NCI-H774 (cell line): ENCODE data around the gene DSEL.

Experiments used
- DNase-seq: peaks from one replicate; lab custom pipeline; 2025; lab: John Stamatoyannopoulos, UW

DSEL gene

DNA sequence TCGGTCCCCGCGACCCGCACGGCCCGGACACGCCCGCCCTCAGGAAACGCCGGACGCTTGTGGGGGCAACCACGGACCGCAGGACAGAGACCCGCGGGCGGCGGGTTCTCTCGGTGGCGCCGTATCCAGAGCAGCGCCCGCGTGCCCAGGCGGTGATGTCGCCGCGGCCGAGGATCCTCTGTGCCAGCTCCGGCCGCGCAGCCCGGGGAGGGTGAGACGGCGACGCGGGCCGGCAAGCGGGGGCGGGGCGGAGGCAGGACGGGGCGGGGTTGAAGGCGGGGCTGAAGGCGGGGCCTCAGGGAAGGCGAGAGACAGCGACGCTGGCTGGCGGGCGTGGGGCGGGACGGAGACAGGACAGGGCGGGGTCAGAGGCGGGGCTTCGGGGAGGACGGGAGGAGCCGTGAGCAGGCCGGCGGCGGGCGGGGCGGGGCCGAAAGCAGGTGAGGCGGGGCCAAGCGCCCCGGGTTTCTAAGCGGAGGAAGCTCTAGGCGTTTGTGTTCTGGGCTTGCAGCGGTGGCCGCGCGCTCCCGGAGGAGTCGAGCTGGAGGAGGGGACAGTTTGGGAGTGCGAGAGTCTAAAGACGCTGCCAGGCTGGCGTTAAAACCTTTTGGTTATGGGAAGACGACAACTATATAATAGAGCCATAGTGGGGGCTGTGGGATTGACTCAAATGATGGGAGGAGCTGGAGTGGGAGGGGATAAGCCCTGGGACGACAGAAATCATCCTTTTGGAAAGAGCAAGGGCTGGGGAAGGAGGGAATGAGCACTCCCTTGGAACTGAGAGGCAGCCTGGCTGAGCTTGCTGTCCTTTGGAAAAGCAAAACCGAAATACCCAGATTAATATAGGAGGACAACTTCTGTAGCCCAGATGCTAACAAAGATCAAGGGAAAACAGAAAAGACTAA, at the start of gene DSEL:
Gene DSEL (minus strand): TSS at position 182 of the 905 bp plus-strand sequence. CDS start 2,112 bp downstream, outside the sequence.
- DNase-seq = peak; percentile 91

DNA sequence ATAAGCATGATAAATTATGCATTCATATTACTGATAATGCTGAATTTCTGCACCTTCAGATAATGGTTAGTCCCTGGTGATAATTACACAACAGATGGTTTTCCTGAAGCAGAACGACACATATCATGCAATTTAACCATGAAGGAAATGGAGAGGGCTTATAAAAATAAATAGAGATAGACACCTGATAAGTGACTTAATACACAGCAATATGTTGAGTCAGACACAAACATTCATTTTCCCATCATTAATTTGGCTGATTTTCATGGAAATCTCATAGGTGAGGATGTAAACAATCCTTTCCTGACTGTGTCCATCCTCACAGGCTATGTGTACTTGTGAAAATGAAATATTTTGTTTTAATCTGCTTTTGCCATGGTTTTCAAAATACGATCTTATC, 36.9 kb upstream of the DSEL start:
- no peak for DNase-seq

DNA sequence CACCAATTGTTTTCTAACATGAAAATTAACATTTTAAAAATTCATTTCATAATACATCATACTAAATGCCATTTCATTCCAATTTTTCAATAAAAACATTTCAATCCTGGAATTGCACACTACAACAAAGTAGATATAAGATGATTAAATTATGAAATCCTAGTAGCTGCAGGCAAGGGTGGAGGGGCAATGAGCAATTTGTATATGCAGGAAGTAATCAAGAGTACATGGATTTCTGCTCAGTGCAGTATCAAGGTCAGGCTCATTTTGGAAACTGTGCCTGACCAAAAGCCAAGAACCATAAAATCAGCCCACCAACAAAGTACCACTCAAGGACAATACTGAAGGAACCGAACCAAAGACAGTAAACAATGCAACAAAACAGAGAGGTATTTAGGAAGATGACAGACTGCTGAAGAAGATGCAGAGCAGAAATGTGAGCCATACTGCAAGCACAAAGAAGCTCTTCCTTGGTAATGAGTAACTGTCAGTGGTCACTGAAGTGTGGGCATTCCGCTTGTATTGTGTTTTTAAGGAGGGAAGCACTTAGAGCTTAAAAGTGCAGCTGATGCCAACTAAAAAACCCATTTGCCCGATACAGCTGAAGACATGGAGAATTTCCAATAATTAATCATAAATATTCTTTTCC, 34.5 kb upstream of the DSEL start:
- DNase-seq = no peak

DNA sequence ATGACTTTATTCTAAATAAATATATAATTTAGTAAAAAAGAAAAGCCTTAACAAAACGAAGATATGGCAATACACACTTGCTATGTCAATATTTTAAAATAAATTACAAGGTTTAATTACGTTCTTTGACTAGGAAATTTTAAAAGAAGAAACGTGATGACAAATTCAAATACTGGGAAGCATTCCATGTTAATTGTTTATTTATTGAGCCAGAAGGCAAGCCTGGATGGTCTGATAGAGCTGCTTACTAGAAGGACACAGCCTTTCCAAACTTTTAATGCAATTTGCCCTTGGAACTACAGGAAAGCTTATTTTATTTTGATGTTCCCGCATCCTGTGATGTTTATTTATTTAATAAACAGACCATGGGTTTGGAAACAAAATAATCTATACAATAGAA, 33.4 kb upstream of the DSEL start:
- DNase-seq = no peak

DNA sequence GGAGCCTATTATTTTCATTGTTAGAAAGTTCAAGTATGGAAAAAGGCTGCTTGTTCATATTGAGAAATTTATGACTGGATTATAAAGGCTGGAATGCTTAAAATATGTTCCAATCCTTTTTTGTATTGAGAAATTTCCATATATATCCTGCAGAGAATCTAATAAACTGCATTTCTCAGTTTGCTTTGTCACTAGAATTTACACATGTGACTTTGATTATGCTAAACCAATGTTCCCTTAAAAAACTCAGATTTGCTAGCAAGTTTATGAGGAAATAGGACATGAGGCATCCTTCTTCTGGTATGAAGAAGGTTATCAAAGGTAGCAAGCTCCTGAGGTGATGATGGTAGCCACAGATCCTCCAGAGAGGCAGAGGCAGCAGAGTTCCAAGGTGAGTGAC, 29.2 kb upstream of the DSEL start:
- no peak for DNase-seq

DNA sequence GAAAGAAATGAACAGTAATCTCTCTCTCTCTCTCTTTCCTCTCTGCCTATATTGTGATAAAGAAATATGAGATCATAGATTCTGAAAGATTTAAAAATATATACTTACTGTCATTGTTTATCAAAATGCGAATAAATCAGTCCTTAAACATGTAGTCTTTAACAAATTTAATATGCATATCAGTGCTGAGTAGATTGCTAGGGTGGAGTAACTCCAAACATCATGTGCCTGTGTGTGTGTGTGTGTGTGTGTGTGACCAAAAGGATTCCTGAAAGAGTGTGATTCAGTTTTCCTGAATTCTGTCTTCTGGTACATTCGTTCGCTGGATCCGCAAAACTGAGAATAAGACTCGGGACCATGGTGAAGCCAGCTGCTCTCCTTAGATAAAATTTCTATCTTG, 24.0 kb upstream of the DSEL start:
- DNase-seq = no peak

DNA sequence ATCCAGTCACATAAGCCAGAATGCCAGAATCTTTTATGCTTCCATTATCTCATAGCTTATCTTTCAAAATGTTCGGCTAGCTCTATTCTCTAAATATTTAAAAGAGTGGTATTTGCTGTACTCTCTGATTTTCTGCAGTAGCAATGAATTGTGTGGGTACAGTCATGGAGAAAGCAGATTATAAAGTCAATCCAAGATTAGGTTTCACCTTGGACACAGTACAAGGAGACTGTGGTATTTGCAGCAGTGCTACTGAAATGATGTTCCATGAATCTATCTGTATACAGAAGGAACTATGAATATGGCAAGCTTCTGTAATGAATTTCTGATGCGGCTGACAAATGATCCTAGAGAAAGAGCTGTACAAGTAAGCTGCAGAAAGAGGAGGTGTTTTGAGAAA, 15.4 kb upstream of the DSEL start:
- no peak for DNase-seq

DNA sequence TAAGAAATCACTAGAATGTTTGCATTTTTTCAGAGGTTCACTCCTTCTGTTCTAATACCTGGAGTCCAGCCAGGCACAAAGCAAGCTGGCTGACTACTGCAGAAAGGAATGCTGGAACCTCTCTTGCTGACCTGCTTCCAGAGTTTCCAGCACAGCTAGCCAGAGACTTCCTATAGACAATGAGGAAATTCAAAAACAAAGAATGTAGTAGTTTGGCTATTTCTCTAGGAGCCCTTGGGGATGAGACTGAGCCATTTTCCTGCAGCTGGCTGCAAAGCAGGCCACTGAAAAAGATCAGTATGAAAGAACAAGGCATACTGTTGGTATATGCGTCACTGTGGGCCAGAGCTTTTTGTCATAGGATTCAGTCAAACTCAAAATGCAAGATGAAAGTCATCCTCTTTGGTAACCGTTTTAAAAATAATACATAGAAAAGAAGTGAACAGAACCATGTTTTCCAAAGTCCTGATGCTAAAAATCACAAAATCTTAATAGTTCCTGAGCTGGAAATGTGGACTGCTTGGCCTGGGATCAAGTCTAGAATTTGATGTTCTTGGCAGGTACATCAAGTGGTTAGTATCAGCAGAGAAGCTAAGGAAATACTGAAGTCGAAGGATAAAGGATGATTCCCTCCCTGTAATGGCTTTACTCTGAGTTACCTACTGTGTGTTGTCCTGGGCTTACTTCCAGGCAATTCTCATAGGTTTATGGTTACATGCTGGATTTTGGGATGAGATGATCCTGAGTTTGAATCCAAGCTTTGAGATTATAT, 9.0 kb upstream of the DSEL start:
- DNase-seq = no peak

DNA sequence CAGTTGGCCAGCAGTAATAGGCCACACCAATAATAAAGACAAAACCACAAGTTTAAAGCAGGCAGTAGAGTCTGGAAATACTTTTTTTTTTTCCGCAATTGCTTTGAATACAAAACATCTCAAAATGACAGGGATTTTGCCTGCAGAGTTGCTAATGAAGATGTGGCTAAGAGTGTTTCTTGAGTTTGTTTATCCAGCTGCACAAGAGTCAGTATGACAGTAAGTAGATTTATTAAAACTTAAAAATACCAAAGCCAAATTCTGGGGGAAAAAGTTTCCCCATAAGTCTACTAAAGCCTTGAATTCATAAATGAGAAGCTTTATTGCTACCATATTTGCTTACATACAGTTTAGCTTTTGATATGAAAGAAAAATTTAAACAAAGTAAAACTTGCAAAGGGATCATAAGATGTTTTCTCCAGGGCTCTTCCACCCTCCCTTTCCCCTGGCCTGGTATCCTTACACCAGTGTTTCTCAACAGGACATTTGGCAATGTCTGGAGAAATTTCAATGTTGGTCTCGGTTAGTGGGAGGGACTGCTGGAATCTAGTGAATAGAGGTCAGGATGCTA, 3.9 kb upstream of the DSEL start:
- DNase-seq = no peak

DNA sequence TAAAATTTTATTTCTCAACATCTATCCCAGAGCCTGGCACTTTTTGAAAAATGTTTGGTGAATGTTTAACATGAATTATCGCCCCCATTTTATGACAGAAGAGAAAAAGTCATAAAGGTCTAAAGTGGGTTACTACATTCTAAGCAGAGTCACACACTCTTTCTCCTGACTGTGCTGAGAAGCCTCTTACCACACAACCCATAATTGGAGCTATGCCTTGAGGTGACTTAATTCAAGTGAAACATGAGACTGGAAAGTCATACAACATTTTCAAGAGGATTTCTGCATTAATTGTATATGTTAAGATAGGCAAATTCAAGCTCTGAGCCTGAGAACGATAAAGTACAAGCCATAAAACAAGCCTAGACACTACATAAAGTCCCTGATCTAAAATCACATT, 3.1 kb upstream of the DSEL start:
- DNase-seq = no peak

DNA sequence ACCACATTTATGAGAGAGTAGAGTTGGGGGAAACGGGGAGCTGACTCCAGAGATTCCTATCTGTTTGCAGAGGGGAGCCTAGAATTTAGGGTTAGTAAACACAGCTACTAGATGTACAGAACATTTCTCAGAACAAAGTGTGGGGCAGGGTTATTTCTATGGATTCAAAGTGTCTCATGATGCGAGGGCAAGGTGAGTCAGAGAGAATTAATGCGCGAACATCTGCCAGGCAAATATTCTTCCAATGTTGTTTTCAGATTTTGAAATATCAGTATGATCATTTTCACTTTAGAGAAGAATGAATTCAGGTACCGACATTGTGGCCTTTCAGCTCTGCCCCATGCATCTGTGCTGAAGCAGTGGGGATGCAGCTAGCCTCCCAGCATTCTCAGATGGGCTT, 2.0 kb upstream of the DSEL start:
- no peak for DNase-seq

DNA sequence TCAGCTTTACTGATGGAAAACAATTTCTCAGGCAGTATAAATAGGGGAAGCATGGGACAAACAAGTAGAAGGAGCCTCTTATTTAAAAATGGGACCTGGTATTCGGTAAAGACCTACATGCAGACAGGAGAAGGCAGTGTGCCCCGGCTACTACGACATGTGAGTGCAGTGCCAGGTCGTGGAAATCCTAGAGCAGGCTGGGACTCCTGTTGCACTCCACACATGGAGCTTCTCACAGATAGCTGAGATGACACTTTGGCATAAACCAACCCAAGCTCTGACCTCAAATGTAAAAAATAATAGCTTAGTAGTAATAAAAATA, 885 bp upstream of the DSEL start:
- no peak for DNase-seq

DNA sequence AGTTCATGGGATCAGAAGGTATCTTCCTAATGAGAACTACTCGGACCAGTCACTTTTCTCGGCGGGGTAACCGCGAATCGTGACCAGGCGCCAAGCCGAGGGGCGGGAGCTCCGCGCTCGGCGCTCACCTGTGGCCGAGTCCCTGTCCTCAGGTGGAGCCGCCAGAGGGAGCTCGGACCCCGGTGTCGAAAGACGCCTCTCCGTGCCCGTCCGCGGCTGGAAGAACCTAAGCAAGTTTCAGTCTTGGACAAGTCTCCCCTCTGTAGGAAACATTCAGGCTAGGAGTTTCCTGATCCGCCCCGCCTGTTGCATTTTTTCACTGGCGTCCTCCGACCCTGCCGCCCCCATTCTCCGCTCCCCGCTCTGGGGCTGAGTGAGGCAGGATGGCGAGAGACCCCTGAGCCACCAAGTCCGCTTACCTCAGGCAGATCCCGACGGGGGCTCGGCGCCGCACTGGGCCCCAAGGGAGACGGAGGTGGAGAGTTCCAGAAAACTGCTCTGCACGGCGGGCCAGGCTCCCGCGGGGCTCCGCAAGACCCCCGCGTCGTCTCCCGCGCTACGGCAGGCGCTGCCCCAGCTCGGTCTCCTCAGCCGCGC, 480 bp downstream of the DSEL start:
- DNase-seq = peak; percentile 89

DNA sequence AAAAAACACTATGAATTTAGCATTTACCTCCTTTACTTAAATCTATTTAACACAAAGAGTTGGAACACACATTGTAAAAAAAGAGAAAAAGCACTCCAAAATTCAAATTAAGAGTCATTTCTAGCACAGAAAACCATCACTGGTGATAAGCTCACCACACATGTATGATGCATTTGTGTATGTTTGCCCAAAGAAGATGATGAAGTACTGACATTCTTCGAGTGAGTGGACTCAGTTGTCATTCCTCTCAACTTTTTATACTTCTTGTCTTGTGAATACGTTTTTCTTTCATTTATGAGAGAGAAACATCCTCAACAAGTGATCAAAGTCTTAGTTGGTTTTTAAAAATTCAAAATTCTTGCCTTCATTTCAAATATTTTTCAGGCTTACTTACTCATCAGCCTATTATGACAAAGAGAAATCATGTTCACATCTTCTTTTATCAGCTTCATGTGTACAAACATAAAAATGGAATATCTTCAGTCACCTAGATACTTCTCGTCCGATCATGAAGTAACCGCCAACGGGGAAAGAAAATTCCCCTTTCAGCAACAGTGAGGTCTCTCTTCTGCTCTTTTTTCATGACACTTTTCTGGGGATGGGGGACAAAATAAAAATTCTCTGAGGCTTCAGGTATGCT, 1.5 kb downstream of the DSEL start:
- no peak for DNase-seq

DNA sequence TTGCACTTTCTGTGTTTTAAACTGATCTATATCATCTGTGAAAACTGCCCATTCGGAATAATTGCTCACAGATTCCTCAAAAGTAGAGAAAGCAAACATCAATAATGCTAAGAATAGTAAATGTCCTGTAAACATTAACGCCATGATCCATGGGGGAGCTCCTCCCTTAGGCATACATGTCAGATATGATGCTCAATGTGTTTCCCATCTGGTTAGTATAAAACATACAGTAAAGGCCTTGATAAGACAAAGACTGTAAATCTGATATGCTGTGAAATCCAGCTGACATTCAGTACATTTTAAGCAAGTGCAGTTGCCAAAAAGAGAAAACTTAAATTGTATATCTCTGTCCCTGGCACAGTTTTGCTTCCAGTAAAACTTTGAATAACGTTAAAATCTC, 2.1 kb downstream of the DSEL start:
- DNase-seq = no peak

DNA sequence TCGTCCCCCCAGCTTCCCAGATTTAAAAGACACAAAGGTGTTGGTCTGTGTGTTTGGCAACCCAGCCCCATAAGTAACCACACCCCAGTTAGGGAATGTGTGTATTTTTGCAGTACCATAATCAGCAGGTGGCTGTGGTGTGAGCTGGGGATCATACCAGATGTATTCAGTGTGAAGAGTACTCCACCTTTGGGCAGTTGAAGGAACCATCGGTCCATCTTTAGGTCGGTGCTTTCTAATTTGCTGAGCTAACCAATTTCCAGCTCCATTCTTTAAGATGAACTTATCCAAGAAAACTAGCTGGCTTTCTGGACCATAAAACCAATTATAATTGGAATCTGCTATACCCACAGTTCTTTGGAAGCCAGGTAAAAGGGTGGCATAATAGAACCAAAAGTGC, 3.2 kb downstream of the DSEL start:
- DNase-seq = no peak

DNA sequence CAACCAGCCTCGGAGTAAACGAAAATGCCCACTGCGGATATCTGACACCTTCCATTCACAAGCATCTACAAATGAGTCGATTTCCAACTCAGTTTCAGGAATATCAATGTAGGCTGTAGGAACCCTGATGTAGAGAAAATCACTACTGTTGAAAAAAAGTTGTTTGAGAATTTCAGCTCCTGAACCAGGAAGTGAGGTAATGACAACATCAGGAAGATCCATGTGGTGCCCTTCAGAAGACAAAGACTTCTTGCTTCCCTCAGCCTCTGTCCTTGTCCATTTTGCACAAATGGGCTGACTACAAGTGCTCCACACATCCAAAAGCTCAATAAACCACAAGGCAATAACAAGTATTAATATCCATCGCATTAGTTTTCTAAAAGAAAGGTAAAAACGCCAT, 4.7 kb downstream of the DSEL start:
- DNase-seq = no peak

DNA sequence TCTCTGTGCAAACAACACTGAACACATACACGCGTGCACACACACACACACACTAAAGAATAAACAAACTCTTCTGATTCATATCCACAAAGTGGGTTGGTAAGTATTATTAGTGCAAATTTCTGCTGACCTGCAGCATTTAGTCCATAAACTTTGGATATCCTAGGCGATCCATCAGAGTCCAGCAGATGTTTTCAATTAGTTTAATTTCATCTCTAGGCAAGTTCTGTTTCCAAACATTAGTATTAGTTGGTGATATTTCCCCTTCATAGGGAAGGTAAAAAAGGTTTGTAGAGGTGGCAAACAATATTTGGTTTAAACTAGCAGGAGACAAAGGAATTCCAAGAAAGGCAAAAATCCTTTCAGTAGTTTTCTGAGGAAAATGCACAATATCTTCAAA, 5.7 kb downstream of the DSEL start:
- DNase-seq = no peak

DNA sequence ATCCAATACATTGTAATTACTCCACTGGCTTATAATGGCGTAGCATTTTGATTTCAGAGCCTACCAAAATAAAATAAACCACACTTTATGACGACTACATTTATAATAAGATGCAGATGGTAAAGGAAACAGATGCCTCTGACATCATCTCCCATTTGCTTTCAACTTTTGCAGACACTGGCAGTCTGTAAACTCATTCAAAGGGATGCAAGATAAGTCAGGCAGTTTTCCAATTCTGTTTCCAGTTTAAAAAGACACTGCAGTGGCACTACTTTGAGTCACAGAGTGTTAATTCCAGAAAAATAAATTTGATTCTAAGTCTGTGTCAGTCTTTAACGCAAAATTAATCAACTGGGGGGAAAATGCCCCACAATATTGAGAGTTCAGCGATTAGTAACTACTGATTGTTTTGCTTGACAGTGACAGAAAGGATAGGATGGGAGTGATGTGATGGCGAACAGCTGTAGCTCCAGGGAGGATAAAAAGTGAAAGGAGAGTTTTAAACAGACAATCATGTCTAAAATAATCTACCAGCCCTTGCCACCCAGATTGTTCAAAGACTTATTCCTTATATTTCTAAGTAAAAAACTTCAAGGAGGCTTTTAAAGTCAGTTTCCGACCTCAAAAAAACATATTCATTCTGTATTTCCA, 6.7 kb downstream of the DSEL start:
- no peak for DNase-seq

DNA sequence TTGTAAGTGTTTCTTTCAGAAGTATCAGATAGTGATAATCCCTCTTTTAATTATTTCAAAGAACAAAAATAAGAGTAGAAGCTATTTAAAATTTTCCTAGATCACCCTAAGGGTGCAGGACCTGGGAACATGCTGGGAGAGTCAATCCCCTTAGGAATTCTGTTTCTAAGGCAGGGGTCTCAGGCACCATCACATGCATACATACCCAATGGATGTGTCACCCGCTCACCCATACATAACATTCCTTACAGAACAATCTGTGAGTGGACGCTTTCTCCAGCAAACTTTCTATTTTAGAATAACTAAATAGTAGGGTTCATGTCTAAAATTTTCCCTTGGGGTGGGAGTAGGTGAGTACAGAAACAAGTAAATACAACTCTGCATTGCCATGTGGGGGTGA, 8.4 kb downstream of the DSEL start:
- no peak for DNase-seq

DNA sequence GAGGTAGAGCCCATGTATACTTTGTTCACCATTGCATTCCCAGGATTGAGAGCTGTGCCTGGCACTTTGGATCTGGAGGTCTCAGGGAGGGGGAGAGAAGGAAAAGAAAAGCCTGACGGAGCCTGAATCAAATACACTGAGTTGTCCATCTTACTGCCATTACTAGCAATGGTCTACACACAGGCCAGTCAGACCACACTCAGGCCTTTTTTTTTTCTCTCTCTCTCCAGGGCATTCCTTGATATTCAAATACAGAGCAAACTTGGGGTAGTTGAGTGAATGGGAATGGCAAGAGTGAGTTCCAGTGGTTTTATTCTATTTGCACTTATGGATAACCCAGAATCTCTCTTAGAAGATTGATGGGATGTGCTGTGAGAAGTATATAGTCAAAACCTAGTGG, 11.8 kb downstream of the DSEL start:
- no peak for DNase-seq
